GM12878 (cell line): ENCODE data around the gene HAPLN2. TPM values are rescaled to one million over a fixed set of nuclear protein-coding genes. Genes with fewer than 3 reads are reported as not detected.

Source experiments
- ATAC-seq: fragments of 200-7000 bp; cut with Tn5 transposase; 3 replicates; pipeline ENCODE4 v1.9.1; 2020; ENCODE audit warnings: mild to moderate bottlenecking, moderate library complexity
- BruUV-seq: library from RNA; stranded (reverse); fragments of 400-500 nt; replicated peaks from 2 replicates; lab custom pipeline; 2021; lab: Mats Ljungman, UMichigan
- CTCF ChIA-PET: fragments of 300-600 bp; sonication (Branson Sonifier 250); formaldehyde crosslinking; extraction: SDS; loops from one replicate; lab custom pipeline; 2021; ENCODE audit warnings: inconsistent platforms; lab: Yijun Ruan, JAX
- POLR2A ChIA-PET: fragments of 350-600 bp; formaldehyde crosslinking; extraction: SDS; loops from one replicate; lab custom pipeline; 2021; ENCODE audit warnings: inconsistent platforms; lab: Charles Lee
- RAD21 ChIA-PET: fragments of 300-600 bp; sonication (Branson Sonifier 250); formaldehyde crosslinking; loops from one replicate; lab custom pipeline; 2023; ENCODE audit warnings: antibody characterized with exemption; ENCODE audit not compliant: unreplicated experiment; lab: Charles Lee
- SMC1A ChIA-PET: fragments of 300-600 bp; sonication (Branson Sonifier 250); formaldehyde crosslinking; loops from one replicate; lab custom pipeline; 2023; ENCODE audit not compliant: unreplicated experiment, uncharacterized antibody; lab: Charles Lee
- DNase-seq: peaks from one replicate; pipeline ENCODE4 v3.0.0-alpha.2; 2011; ENCODE audit warnings: low read depth, low spot score
- FAIRE-seq: peaks from 3 replicates; lab custom pipeline; 2011; peaks lifted over from hg19 to GRCh38; lab: Jason Lieb, UNC
- H2AFZ ChIP-seq: 2 replicates; pipeline ENCODE4 v1.6.0; 2011; ENCODE audit warnings: low read depth, low read length, control low read depth; ENCODE audit not compliant: control insufficient read depth
- H3K27ac ChIP-seq: 2 replicates; pipeline ENCODE4 v1.5.1; 2011; ENCODE audit warnings: control low read depth; ENCODE audit not compliant: control insufficient read depth, insufficient read depth
- H3K27me3 ChIP-seq, 2 experiments: replicated peaks in 1 of 2; 2 replicates each; pipeline versions ENCODE4 v1.6.0 to v1.6.1; 2011; ENCODE audit warnings: low read length in 1 of 2; ENCODE audit not compliant: control insufficient read depth in 2 of 2, insufficient read depth in 2 of 2
- H3K36me3 ChIP-seq, 2 experiments: 2 replicates each; pipeline ENCODE4 v1.5.1; 2011; ENCODE audit warnings: low read length in 1 of 2; ENCODE audit not compliant: control insufficient read depth in 2 of 2, insufficient read depth in 2 of 2
- H3K4me1 ChIP-seq: 2 replicates; pipeline ENCODE4 v1.6.1; 2011; ENCODE audit warnings: mild to moderate bottlenecking, low read length, moderate library complexity, mixed read lengths; ENCODE audit not compliant: control insufficient read depth, insufficient read depth
- H3K4me2 ChIP-seq: 2 replicates; pipeline ENCODE4 v1.6.0; 2011; ENCODE audit warnings: control low read depth; ENCODE audit not compliant: control insufficient read depth, insufficient read depth
- H3K4me3 ChIP-seq: fragments of 200-600 bp; sonication (generic); 2 replicates; pipeline ENCODE4 v1.5.1; 2016
- H3K79me2 ChIP-seq: 2 replicates; pipeline ENCODE4 v1.6.0; 2011; ENCODE audit warnings: low read length; ENCODE audit not compliant: control insufficient read depth, insufficient read depth
- H3K9ac ChIP-seq: 2 replicates; pipeline ENCODE4 v1.8.0; 2011; ENCODE audit warnings: low read length, control low read depth, mixed read lengths; ENCODE audit not compliant: control insufficient read depth, insufficient read depth
- H3K9me3 ChIP-seq: replicated peaks from 3 replicates; pipeline ENCODE4 v1.5.1; 2011; ENCODE audit warnings: mild to moderate bottlenecking, low read length; ENCODE audit not compliant: control insufficient read depth, insufficient read depth
- H4K20me1 ChIP-seq: 2 replicates; pipeline ENCODE4 v1.6.0; 2011; ENCODE audit not compliant: control insufficient read depth, insufficient read depth
- CREM ChIP-seq: IDR thresholded peaks from 2 replicates; pipeline ENCODE4 v1.6.1; 2014; ENCODE audit warnings: antibody characterized with exemption, low read depth
- EED ChIP-seq: sonication (generic); IDR thresholded peaks from 2 replicates; pipeline ENCODE4 v1.6.1; 2016; ENCODE audit warnings: antibody characterized with exemption, low read depth
- KAT2A ChIP-seq: conservative IDR thresholded peaks from 2 replicates; pipeline ENCODE4 v1.6.1; 2011; ENCODE audit warnings: low read depth, low read length; ENCODE audit not compliant: control insufficient read depth
- MEF2A ChIP-seq: IDR thresholded peaks from 2 replicates; pipeline ENCODE4 v1.6.1; 2011; ENCODE audit warnings: low read depth, mild to moderate bottlenecking, low read length, moderate library complexity; ENCODE audit not compliant: insufficient read depth
- SIN3A ChIP-seq: IDR thresholded peaks from 2 replicates; pipeline ENCODE4 v1.6.1; 2012; ENCODE audit warnings: low read depth, low read length, improper control_type of control experiment
- SP1 ChIP-seq: IDR thresholded peaks from one replicate; pipeline ENCODE4 v1.6.1; 2011; ENCODE audit warnings: low read depth, low read length
- STAT1 ChIP-seq: fragments of 450-650 bp; conservative IDR thresholded peaks from 2 replicates; pipeline ENCODE4 v1.6.1; 2014; ENCODE audit warnings: antibody characterized with exemption, mild to moderate bottlenecking
- SUZ12 ChIP-seq: fragments of 200-600 bp; sonication (generic); IDR thresholded peaks from one replicate; pipeline ENCODE4 v1.6.1; 2018; ENCODE audit warnings: antibody characterized with exemption, mild to moderate bottlenecking; ENCODE audit not compliant: unreplicated experiment
- TCF3 ChIP-seq: IDR thresholded peaks from 2 replicates; pipeline ENCODE4 v1.6.1; 2012; ENCODE audit warnings: low read depth, mild to moderate bottlenecking, low read length, borderline replicate concordance; ENCODE audit not compliant: insufficient read depth
- TCF7 ChIP-seq: IDR thresholded peaks from 2 replicates; pipeline ENCODE4 v1.6.1; 2014; ENCODE audit warnings: antibody characterized with exemption, borderline replicate concordance
- ZBTB4 ChIP-seq: fragments of 450-650 bp; formaldehyde crosslinking; IDR thresholded peaks from 2 replicates; pipeline ENCODE4 v1.4.0; 2022; ENCODE audit warnings: mild to moderate bottlenecking, moderate library complexity
- WGBS: methylation state at CpG from one replicate; pipeline ENCODE4 v1.1.6; 2016; ENCODE audit warnings: low lambda C conversion rate; ENCODE audit not compliant: insufficient replicate concordance, insufficient coverage; ENCODE audit errors: missing lambda C conversion rate; 5-methylcytosine and 5-hydroxymethylcytosine counted together
- in situ Hi-C: fragments of 300-500 bp; cut with MboI; formaldehyde crosslinking; loops from 9 replicates; pipeline ENCODE4 v1.14.3; 2018; ENCODE audit warnings: mixed read lengths
- intact Hi-C: fragments of 100-400 bp; cut with micrococcal nuclease; formaldehyde crosslinking; loops from one replicate; pipeline ENCODE4 v1.14.2; 2022; ENCODE audit not compliant: unreplicated experiment
- polyA plus RNA-seq, 11 experiments: library from polyadenylated mRNA; depleted of rRNA in 4 of 11; unstranded in 6 of 11; stranded (reverse) in 5 of 11; fragments of >200 nt; fragmentation: Nextera tagmentation in 4 of 11; fragmentation: Illumina TruSeq in 1 of 11; extraction: Ambion mirVana in 4 of 11; extraction: Trizol in 1 of 11; gene quantifications; 1 replicate in 1 of 11; 2 replicates in 10 of 11; pipeline versions ENCODE4 v1.2.1 to v1.2.3, GENCODE V29; 2011 to 2016; ENCODE audit warnings: inconsistent platforms in 2 of 11, missing spikeins in 2 of 11, low read depth in 1 of 11
- total RNA-seq, 4 experiments: library from RNA; depleted of rRNA in 3 of 4; stranded (reverse); fragments of >200 nt in 3 of 4; fragmentation: Illumina TruSeq in 1 of 4; extraction: Trizol in 1 of 4; gene quantifications; 2 replicates each; pipeline versions ENCODE4 v1.2.1 to v1.2.3, GENCODE V29; 2013 to 2021

Gene HAPLN2
- total and polyA plus RNA-seq, 10 of the 15 experiments (the other 5 are each of a cell fraction or from before 2014, with no cell fraction given) = 0.15 to 0.24 TPM; not detected in 8

GRCh38 chr1:156664046-156664766 lies 45.0 kb downstream of the HAPLN2 start:
- H4K20me1 ChIP-seq = no peaks in the 10 kb centered on the region
- no peak for FAIRE-seq
- H3K9ac ChIP-seq = peak overlapping the region; percentile 55
- in situ Hi-C loops (no loop called here), intact Hi-C loops (loop anchor here (10.0 kb wide), 1 partner anchor 61 kb away; the partner anchor contains the start of genes ISG20L2 and METTL25B)
- WGBS = 67% methylated on average over 5 of the region's 5 CpGs
- H3K4me3 ChIP-seq = peak overlapping the region; percentile 55
- peak overlapping the region; percentile 52 for H3K4me2 ChIP-seq
- H3K27me3 ChIP-seq = no peaks in the 10 kb centered on the region
- ChIA-PET SMC1A (interaction anchor here (0.9 to 1.6 kb wide), 3 partner anchors 26 to 45 kb away, joined by 3 to 6 read pairs (median 3); no protein-coding TSS in a partner anchor), CTCF (interaction anchor here (1.1 to 2.3 kb wide), 8 partner anchors 11 to 196 kb away, joined by 3 to 14 read pairs (median 4); no protein-coding TSS in a partner anchor), POLR2A (no interaction called here), RAD21 (interaction anchor here (1.0 to 1.5 kb wide), 5 partner anchors 9 to 163 kb away, joined by 3 to 7 read pairs (median 3); partner anchors contain the start of genes HDGF, MEF2D and NES)
- ATAC-seq = no peak
- TF ChIP-seq STAT1 (no peak), EED (0 out of 2 replicates have a peak, but pooled peaks have one; percentile 3)
- H3K27ac ChIP-seq = peak overlapping the region; percentile 75
- peaks cover 18% of the 10 kb centered on the region for H3K79me2 ChIP-seq
- H3K4me1 ChIP-seq = peaks cover 55% of the 10 kb centered on the region
- H3K9me3 ChIP-seq = no peaks in the 10 kb centered on the region
- H2AFZ ChIP-seq = peak overlapping the region; percentile 25; the same call in 1 of the 2 replicates
- H3K36me3 ChIP-seq = no peaks in the 10 kb centered on the region
- no TSS peak for BruUV-seq
- DNase-seq = no peak

GRCh38 chr1:156664767-156665411 lies 45.7 kb downstream of the HAPLN2 start:
- Histone ChIP-seq H3K9me3 (no peaks in the 10 kb centered on the region), H3K36me3 (no peaks in the 10 kb centered on the region), H2AFZ (peak overlapping the region; percentile 28), H3K27ac (peak overlapping the region; percentile 75), H3K27me3 (no peaks in the 10 kb centered on the region), H3K79me2 (peaks cover 11% of the 10 kb centered on the region), H3K4me1 (peaks cover 48% of the 10 kb centered on the region), H3K9ac (peak overlapping the region; percentile 55), H3K4me2 (peak overlapping the region; percentile 52), H3K4me3 (peak overlapping the region; percentile 55), H4K20me1 (no peaks in the 10 kb centered on the region)
- no TSS peak for BruUV-seq
- CTCF ChIA-PET = interaction anchor here (0.9 to 2.3 kb wide), 9 partner anchors 10 to 195 kb away, joined by 3 to 14 read pairs (median 5); no protein-coding TSS in a partner anchor
- intact Hi-C loops = loop anchor here (10.0 kb wide), 1 partner anchor 60 kb away; the partner anchor contains the start of genes ISG20L2 and METTL25B
- ATAC-seq = peak; percentile 35
- 31% methylated on average over 15 of the region's 16 CpGs for WGBS
- POLR2A ChIA-PET = interaction anchor here (0.6 kb wide), 1 partner anchor 124 kb away, joined by 5 read pairs; no protein-coding TSS in a partner anchor
- RAD21 ChIA-PET = interaction anchor here (0.8 to 1.5 kb wide), 7 partner anchors 9 to 164 kb away, joined by 3 to 7 read pairs (median 4); partner anchors contain the start of genes HDGF, MEF2D and NES
- peak; percentile 44 for FAIRE-seq
- SMC1A ChIA-PET = interaction anchor here (0.9 to 1.6 kb wide), 3 partner anchors 25 to 45 kb away, joined by 3 to 6 read pairs (median 3); no protein-coding TSS in a partner anchor
- in situ Hi-C loops = no loop called here
- DNase-seq = no peak
- TF ChIP-seq MEF2A = peak; percentile 86
- TF ChIP-seq SUZ12 = no peak
- TF ChIP-seq TCF7 = no peak
- TF ChIP-seq SIN3A = no peak
- no peak for TF ChIP-seq ZBTB4
- TF ChIP-seq TCF3 = no peak
- peak; percentile 31; the same call in 1 of the 2 replicates for TF ChIP-seq CREM
- no peak for TF ChIP-seq SP1
- TF ChIP-seq KAT2A = no peak
